DOHH2 (cell line): Measurements from ENCODE around the gene MAG.

Source experiments
- H3F3A ChIP-seq: fragments of 200-600 bp; sonication (generic), shearing (Covaris generic); 2 replicates; pipeline ENCODE4 v1.6.0; 2016; ENCODE audit warnings: antibody characterized with exemption, mild to moderate bottlenecking; ENCODE audit not compliant: control insufficient read depth, insufficient read depth
- H3K27ac ChIP-seq: fragments of 200-600 bp; sonication (generic); 2 replicates; pipeline ENCODE4 v1.5.1; 2014; ENCODE audit warnings: low read depth, mild to moderate bottlenecking, low read length, moderate library complexity
- H3K27me3 ChIP-seq: fragments of 200-600 bp; sonication (generic); 2 replicates; pipeline ENCODE4 v1.6.1; 2014; ENCODE audit warnings: mild to moderate bottlenecking, low read length, mixed read lengths; ENCODE audit not compliant: control insufficient read depth
- H3K36me3 ChIP-seq: fragments of 200-600 bp; sonication (generic); 2 replicates; pipeline ENCODE4 v1.6.1; 2014; ENCODE audit warnings: mild to moderate bottlenecking, low read length, moderate library complexity, mixed read lengths; ENCODE audit not compliant: control insufficient read depth
- H3K4me1 ChIP-seq: fragments of 200-600 bp; sonication (generic); 2 replicates; pipeline ENCODE4 v1.6.1; 2014; ENCODE audit warnings: mild to moderate bottlenecking, low read length, mixed read lengths; ENCODE audit not compliant: control insufficient read depth
- H3K4me2 ChIP-seq: fragments of 200-600 bp; sonication (generic); 2 replicates; pipeline ENCODE4 v1.6.0; 2014; ENCODE audit warnings: mild to moderate bottlenecking, low read length, moderate library complexity
- H3K4me3 ChIP-seq: fragments of 200-600 bp; sonication (generic); 2 replicates; pipeline ENCODE4 v1.5.1; 2014; ENCODE audit warnings: mild to moderate bottlenecking, low read length, mixed read lengths
- H3K79me2 ChIP-seq: fragments of 200-600 bp; sonication (generic); 2 replicates; pipeline ENCODE4 v1.6.1; 2014; ENCODE audit warnings: mild to moderate bottlenecking, low read length, mixed read lengths; ENCODE audit not compliant: control insufficient read depth
- H3K9me2 ChIP-seq: fragments of 200-600 bp; sonication (generic); replicated peaks from 2 replicates; pipeline ENCODE4 v1.6.1; 2014; ENCODE audit warnings: mild to moderate bottlenecking, low read length, mixed read lengths; ENCODE audit not compliant: control insufficient read depth
- H3K9me3 ChIP-seq: fragments of 200-600 bp; sonication (generic); 2 replicates; pipeline ENCODE4 v1.6.1; 2014; ENCODE audit warnings: antibody characterized with exemption, low read length, mixed read lengths; ENCODE audit not compliant: control insufficient read depth, insufficient read depth
- H4K20me1 ChIP-seq: fragments of 200-600 bp; sonication (generic); 2 replicates; pipeline ENCODE4 v1.6.0; 2014; ENCODE audit warnings: low read depth, mild to moderate bottlenecking, antibody characterized with exemption, low read length, moderate library complexity; ENCODE audit not compliant: control insufficient read depth, insufficient read depth
- EZH2phosphoT487 ChIP-seq: fragments of 200-600 bp; sonication (generic); IDR thresholded peaks from 2 replicates; pipeline ENCODE4 v1.6.1; 2017; ENCODE audit warnings: borderline replicate concordance, mild to moderate bottlenecking, antibody characterized with exemption, low read length, moderate library complexity, mixed read lengths
- TF ChIP-seq, protein P1 (sequence below): fragments of 200-600 bp; sonication (generic); IDR thresholded peaks from one replicate; pipeline ENCODE4 v1.5.1; 2014; ENCODE audit warnings: antibody characterized with exemption, mild to moderate bottlenecking, low read depth, low read length; ENCODE audit not compliant: poor library complexity, severe bottlenecking

The MAG gene

DNA sequence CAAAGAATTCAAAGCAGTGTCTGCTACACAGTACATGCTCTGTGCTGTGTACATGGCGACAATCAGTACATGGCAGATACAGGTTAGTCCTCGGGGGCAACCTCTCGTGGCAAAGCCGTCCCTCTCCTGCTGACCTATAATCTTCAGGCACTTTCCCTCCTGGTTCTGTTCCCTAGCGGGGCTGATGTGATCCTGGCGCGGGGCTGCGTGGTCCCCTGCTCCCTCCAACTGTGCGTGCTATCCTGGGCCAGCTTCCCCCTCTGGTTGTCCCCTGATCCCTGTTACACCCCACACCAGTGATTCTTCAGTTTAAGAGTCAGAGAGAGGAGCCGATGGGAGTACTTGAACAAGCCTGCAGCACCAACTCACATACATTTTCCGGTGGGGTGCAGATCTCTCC is 12.1 kb downstream of the MAG start:
- Histone ChIP-seq H3K9me2 (no peaks in the 10 kb centered on the region), H3K4me3 (no peak overlapping the region), H3K36me3 (no peaks in the 10 kb centered on the region), H3F3A (peaks cover 7% of the 10 kb centered on the region), H3K9me3 (no peaks in the 10 kb centered on the region), H4K20me1 (no peaks in the 10 kb centered on the region), H3K4me2 (no peak overlapping the region), H3K27me3 (no peaks in the 10 kb centered on the region), H3K27ac (no peak overlapping the region), H3K4me1 (peaks cover 54% of the 10 kb centered on the region), H3K79me2 (no peaks in the 10 kb centered on the region)
- TF ChIP-seq EZH2phosphoT487, result no peak
- TF ChIP-seq, protein P1, sequence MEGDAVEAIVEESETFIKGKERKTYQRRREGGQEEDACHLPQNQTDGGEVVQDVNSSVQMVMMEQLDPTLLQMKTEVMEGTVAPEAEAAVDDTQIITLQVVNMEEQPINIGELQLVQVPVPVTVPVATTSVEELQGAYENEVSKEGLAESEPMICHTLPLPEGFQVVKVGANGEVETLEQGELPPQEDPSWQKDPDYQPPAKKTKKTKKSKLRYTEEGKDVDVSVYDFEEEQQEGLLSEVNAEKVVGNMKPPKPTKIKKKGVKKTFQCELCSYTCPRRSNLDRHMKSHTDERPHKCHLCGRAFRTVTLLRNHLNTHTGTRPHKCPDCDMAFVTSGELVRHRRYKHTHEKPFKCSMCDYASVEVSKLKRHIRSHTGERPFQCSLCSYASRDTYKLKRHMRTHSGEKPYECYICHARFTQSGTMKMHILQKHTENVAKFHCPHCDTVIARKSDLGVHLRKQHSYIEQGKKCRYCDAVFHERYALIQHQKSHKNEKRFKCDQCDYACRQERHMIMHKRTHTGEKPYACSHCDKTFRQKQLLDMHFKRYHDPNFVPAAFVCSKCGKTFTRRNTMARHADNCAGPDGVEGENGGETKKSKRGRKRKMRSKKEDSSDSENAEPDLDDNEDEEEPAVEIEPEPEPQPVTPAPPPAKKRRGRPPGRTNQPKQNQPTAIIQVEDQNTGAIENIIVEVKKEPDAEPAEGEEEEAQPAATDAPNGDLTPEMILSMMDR, result no peak

DNA sequence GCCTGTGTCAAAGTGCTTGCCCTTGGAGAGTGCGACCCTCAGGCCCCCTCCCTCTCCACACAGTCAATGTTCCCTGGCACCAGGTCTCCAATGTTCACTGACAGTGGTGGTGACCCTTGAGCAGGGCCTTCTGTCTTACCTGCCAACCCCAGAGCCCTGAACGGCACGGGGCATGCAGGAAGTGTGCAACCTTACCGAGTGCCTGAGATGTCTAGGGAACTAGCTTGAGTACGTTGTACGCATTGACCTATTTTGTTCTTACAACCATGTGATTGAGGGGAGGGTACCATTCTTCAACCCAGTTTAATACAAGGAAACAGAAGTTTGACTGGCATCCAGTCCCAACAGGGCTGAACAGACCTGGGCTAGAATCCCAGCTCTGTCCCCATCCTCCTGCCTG is 13.2 kb downstream of the MAG start:
- H3K9me2 ChIP-seq, result no peaks in the 10 kb centered on the region
- no peaks in the 10 kb centered on the region for H3K79me2 ChIP-seq
- peaks cover 53% of the 10 kb centered on the region for H3K4me1 ChIP-seq
- no peaks in the 10 kb centered on the region for H3K27me3 ChIP-seq
- H3F3A ChIP-seq, result peaks cover 7% of the 10 kb centered on the region
- no peak overlapping the region for H3K4me3 ChIP-seq
- no peaks in the 10 kb centered on the region for H3K9me3 ChIP-seq
- peak overlapping the region; percentile 54 for H3K4me2 ChIP-seq
- no peaks in the 10 kb centered on the region for H4K20me1 ChIP-seq
- no peak for TF ChIP-seq EZH2phosphoT487
- TF ChIP-seq, protein P1, result no peak
- no peaks in the 10 kb centered on the region for H3K36me3 ChIP-seq
- H3K27ac ChIP-seq, result peak overlapping the region; percentile 20; the same call in 1 of the 2 replicates

DNA sequence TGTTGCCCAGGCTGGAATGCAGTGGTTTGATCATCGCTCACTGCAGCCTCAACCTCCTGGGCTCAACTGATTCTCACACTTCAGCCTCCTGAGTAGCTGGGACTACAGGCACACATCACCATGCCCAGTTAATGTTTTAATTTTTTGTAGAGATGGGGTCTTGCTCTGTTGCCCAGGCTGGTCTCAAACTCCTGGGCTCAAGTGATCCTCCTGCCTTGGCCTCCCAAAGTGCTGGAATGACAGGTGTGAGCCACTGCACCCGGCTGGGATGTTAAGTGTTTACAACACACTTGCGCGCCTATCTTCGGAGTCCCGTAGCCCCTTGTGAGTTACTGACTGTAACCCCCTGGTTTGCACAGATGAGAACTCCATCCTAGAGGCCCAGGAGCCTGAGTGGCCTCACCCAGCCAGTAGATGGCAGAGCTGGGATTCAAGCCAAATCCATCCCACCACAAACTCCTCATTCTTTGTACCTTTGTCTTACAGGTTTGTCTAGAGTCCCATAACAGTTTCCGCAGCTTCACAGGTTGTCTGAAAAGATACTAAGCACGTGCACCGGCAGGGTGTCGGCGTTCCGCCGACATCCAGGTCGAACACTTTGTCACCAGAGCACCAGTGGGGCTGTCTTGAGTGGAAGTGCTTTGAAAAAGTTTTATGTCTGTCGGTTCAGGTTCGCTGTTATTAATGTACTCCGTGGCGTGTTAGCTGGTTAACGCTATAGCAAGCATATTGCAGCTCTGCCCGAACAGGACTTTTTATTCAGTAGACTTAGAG is 14.7 kb downstream of the MAG start:
- TF ChIP-seq EZH2phosphoT487, result no peak
- TF ChIP-seq, protein P1, result peak; percentile 72
- Histone ChIP-seq H4K20me1 (no peaks in the 10 kb centered on the region), H3K9me3 (no peaks in the 10 kb centered on the region), H3K4me1 (peaks cover 66% of the 10 kb centered on the region), H3K79me2 (no peaks in the 10 kb centered on the region), H3K9me2 (no peaks in the 10 kb centered on the region), H3K36me3 (no peaks in the 10 kb centered on the region), H3K4me2 (peak overlapping the region; percentile 54), H3F3A (peaks cover 7% of the 10 kb centered on the region; the same call in 1 of the 2 replicates), H3K27me3 (no peaks in the 10 kb centered on the region), H3K4me3 (no peak overlapping the region; the same call in 1 of the 2 replicates), H3K27ac (peak overlapping the region; percentile 21; the same call in 1 of the 2 replicates)
